Gastroesophageal sphincter (tissue), 4 donors: Measurements from ENCODE around the gene PLEKHN1. TPM values are rescaled to one million over a fixed set of nuclear protein-coding genes. Genes with fewer than 3 reads are reported as not detected.
A peak's percentile ranks its signal among the peaks of the same experiment; 100 is the strongest.
"Not testable (repeated sequence)": the region's sequence is repeated elsewhere in the genome, so short reads cannot be mapped to it uniquely, and the experiment has no call there.

Experiments used
- ATAC-seq: fragments of 150-250 bp; one replicate; pipeline ENCODE4 v1.9.1; 2016; ENCODE audit warnings: mild to moderate bottlenecking, moderate library complexity
- H3K27ac ChIP-seq, 4 donors: fragments of 200-600 bp; sonication (generic) in 3 of 4; 1 replicate in 3 of 4; 2 replicates in 1 of 4; pipeline ENCODE4 v1.5.1; 2016 to 2019
- H3K27me3 ChIP-seq: fragments of 200-600 bp; sonication (generic); one replicate; pipeline ENCODE4 v1.5.1; 2019
- H3K36me3 ChIP-seq, 2 donors: fragments of 200-600 bp; sonication (generic); one replicate each; pipeline ENCODE4 v1.5.1; 2019; ENCODE audit warnings: control low read depth in 1 of 2
- H3K4me1 ChIP-seq, 3 donors: fragments of 200-600 bp; sonication (generic); 1 replicate in 2 of 3; 2 replicates in 1 of 3; pipeline ENCODE4 v1.5.1; 2016 to 2019; ENCODE audit warnings: control low read depth in 2 of 3
- H3K4me3 ChIP-seq, 2 donors: fragments of 200-600 bp; sonication (generic); one replicate each; pipeline ENCODE4 v1.5.1; 2019; ENCODE audit warnings: mild to moderate bottlenecking in 1 of 2, moderate library complexity in 1 of 2
- H3K9me3 ChIP-seq, 3 donors: fragments of 200-600 bp; sonication (generic); one replicate each; pipeline ENCODE4 v1.5.1; 2017 to 2019; ENCODE audit warnings: control low read depth in 2 of 3
- EP300 ChIP-seq: sonication (generic); formaldehyde crosslinking; IDR thresholded peaks from one replicate; pipeline ENCODE4 v1.6.1; 2017; ENCODE audit warnings: antibody characterized with exemption, mild to moderate bottlenecking
- POLR2A ChIP-seq, 2 donors: fragments of 450-650 bp; IDR thresholded peaks; one replicate each; pipeline ENCODE4 v1.6.1; 2017; ENCODE audit warnings: antibody characterized with exemption in 2 of 2, mild to moderate bottlenecking in 2 of 2, moderate library complexity in 1 of 2
- POLR2AphosphoS5 ChIP-seq: sonication (generic); formaldehyde crosslinking; IDR thresholded peaks from one replicate; pipeline ENCODE4 v1.6.1; 2017; ENCODE audit warnings: antibody characterized with exemption
- WGBS, 2 donors: methylation state at CpG; one replicate each; pipeline ENCODE4 v1.1.5; 2018; ENCODE audit warnings: low coverage in 1 of 2; 5-methylcytosine and 5-hydroxymethylcytosine counted together
- total RNA-seq, 4 donors: library from RNA; depleted of rRNA; stranded (reverse); fragments of >200 nt; gene quantifications; one replicate each; pipeline ENCODE4 v1.1.0, GENCODE V29; 2016
- TF ChIP-seq, protein P1 (sequence below), 4 experiments: fragments of 200-600 bp in 2 of 4; fragments of 450-650 bp in 2 of 4; sonication (generic) in 1 of 4; IDR thresholded peaks; one replicate each; pipeline ENCODE4 v1.5.1; 2017 to 2019; ENCODE audit warnings: antibody characterized with exemption in 4 of 4, mild to moderate bottlenecking in 2 of 4, moderate library complexity in 2 of 4

The PLEKHN1 gene
- total RNA-seq, 4 donors from 2014 or later: 0.62 to 2.3 TPM; not detected in 2

DNA sequence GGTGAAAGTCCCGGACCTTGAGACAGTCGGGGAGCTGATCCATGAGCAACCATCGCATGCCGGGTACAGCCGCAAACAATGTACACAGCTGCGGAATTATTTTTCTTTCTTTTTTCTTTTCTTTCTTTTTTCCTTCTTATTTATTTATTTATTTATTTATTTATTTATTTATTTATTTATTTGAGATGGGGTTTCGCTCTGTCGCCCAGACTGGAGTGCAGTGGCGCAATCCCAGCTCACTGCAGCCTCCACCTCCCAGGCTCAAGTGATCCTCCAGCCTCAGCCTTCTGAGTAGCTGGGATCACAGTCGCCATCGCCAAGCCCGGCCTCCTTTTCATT is 18.2 kb downstream of the PLEKHN1 start:
- H3K27me3 ChIP-seq: peaks cover 60% of the 10 kb centered on the region
- H3K4me3 ChIP-seq: peak overlapping the region in 1 of 2 donors; percentile 24
- no peaks in the 10 kb centered on the region for H3K9me3 ChIP-seq
- ATAC-seq: no peak
- peaks cover 0 to 8% (median 3%) of the 10 kb centered on the region in 3 donors for H3K4me1 ChIP-seq
- H3K36me3 ChIP-seq: no peaks in the 10 kb centered on the region
- no peak overlapping the region for H3K27ac ChIP-seq
- 50 to 56% methylated on average over 3 to 9 of the region's 12 CpGs for WGBS, 2 donors
- no peak for TF ChIP-seq POLR2AphosphoS5
- TF ChIP-seq, protein P1, sequence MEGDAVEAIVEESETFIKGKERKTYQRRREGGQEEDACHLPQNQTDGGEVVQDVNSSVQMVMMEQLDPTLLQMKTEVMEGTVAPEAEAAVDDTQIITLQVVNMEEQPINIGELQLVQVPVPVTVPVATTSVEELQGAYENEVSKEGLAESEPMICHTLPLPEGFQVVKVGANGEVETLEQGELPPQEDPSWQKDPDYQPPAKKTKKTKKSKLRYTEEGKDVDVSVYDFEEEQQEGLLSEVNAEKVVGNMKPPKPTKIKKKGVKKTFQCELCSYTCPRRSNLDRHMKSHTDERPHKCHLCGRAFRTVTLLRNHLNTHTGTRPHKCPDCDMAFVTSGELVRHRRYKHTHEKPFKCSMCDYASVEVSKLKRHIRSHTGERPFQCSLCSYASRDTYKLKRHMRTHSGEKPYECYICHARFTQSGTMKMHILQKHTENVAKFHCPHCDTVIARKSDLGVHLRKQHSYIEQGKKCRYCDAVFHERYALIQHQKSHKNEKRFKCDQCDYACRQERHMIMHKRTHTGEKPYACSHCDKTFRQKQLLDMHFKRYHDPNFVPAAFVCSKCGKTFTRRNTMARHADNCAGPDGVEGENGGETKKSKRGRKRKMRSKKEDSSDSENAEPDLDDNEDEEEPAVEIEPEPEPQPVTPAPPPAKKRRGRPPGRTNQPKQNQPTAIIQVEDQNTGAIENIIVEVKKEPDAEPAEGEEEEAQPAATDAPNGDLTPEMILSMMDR (IDR thresholded peaks at IDR 0.05): no peak
- no peak for TF ChIP-seq POLR2A (IDR thresholded peaks at IDR 0.05)
- TF ChIP-seq EP300: no peak

DNA sequence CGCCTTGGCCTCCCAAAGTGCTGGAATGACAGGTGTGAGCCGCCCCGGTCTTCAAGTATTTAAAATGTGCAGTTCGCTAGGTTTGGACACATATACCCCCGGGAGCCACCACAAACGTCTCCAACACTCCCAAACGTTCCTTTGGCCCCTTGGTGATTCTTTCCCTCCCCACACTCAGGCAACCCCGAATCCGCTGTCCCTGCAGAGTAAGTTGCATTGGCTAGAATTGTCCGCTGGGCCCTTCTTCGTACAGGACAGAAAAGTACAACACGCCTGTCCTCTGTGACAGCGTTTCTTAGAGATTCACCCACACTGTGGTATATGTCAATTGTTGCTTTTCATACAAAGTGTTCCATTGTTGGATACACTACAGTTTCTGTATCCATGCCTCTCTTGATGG is 18.8 kb downstream of the PLEKHN1 start:
- H3K4me1 ChIP-seq: peaks cover 0 to 8% (median 3%) of the 10 kb centered on the region in 3 donors
- peaks cover 58% of the 10 kb centered on the region for H3K27me3 ChIP-seq
- no peaks in the 10 kb centered on the region for H3K9me3 ChIP-seq
- H3K36me3 ChIP-seq: no peaks in the 10 kb centered on the region
- WGBS, 2 donors: 65% methylated on average over 12 of the region's 13 CpGs; no CpG with 5 or more reads in 1 of the 2 donors
- H3K27ac ChIP-seq: no peak overlapping the region
- ATAC-seq: no peak
- no peak for TF ChIP-seq POLR2AphosphoS5
- TF ChIP-seq, protein P1 (IDR thresholded peaks at IDR 0.05): no peak
- TF ChIP-seq POLR2A (IDR thresholded peaks at IDR 0.05): no peak
- no peak for TF ChIP-seq EP300
- no peak overlapping the region for H3K4me3 ChIP-seq

DNA sequence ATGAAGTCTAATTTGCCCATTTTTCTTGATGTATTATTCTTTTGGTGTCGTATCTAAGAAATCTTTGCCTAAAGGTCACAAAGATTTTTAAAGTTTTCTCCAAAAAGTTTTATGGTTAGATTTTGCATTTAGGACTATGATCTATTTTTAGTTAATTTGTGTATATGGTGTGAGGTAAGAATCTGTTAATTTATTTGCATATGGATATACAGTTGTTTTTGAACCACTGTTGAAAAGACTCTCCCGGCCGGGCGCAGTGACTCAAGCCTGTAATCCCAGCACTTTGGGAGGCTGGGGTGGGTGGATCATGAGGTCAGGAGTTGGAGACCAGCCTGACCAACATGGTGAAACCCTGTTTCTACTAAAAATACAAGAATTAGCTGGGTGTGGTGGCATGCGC is 21.8 kb downstream of the PLEKHN1 start:
- peaks cover 0 to 17% (median 0%) of the 10 kb centered on the region in 3 donors for H3K9me3 ChIP-seq
- peaks cover 38% of the 10 kb centered on the region for H3K27me3 ChIP-seq
- H3K36me3 ChIP-seq, H3K27ac ChIP-seq, ATAC-seq, H3K4me1 ChIP-seq, H3K4me3 ChIP-seq: not testable (repeated sequence)
- 80 to 95% methylated on average over 4 to 5 of the region's 5 CpGs for WGBS, 2 donors

DNA sequence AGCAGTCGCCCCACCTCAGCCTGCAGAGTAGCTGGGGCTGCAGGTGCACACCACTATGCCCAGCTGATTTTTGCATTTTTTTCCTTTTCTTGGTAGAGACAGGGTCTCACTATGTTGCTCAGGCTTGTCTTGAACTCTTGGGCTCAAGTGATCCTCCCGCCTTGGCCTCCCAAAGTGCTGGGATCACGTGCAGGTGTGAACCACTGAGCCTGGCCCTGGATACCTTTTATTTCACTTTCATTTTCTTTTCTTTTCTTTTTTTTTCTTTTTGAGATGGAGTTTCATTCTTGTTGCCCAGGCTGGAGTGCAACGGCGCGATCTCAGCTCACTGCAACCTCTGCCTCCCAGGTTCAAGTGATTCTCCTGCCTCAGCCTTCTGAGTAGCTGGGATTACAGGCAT is 25.0 kb downstream of the PLEKHN1 start:
- not testable (repeated sequence) for ATAC-seq, H3K4me3 ChIP-seq, H3K27me3 ChIP-seq, H3K4me1 ChIP-seq, H3K27ac ChIP-seq, H3K36me3 ChIP-seq
- peaks cover 0 to 17% (median 0%) of the 10 kb centered on the region in 3 donors for H3K9me3 ChIP-seq
- 79 to 97% methylated on average over 5 of the region's 6 CpGs for WGBS, 2 donors

DNA sequence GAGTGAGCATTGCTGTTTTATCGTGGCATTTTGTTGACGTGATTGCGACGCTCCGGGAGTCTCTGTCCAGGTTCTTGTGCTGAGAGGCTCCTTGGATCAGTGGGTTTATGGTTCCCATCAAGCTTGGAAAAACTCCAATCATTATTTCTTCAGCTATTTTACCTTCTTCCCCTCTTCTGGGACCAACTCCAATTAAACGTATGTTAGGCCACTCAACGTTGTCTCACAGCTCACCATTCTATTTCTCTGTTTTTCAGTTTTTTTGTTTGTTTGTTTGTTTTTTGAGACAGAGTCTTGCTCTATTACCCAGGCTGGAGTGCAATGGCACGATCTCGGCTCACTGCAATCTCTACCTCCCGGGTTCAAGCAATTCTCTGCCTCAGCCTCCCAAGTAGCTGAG is 25.6 kb downstream of the PLEKHN1 start:
- WGBS, 2 donors: 88 to 100% methylated on average over 6 to 10 of the region's 10 CpGs
- Histone ChIP-seq H3K4me1 (no peaks in the 10 kb centered on the region), H3K27me3 (peaks cover 11% of the 10 kb centered on the region), H3K27ac (no peak overlapping the region), H3K36me3 (no peaks in the 10 kb centered on the region), H3K4me3 (no peak overlapping the region), H3K9me3 (peaks cover 0 to 17% (median 0%) of the 10 kb centered on the region in 3 donors)
- TF ChIP-seq, protein P1 (IDR thresholded peaks at IDR 0.05): no peak
- TF ChIP-seq POLR2A (IDR thresholded peaks at IDR 0.05) (no peak), EP300 (no peak), POLR2AphosphoS5 (no peak)
- ATAC-seq: no peak

DNA sequence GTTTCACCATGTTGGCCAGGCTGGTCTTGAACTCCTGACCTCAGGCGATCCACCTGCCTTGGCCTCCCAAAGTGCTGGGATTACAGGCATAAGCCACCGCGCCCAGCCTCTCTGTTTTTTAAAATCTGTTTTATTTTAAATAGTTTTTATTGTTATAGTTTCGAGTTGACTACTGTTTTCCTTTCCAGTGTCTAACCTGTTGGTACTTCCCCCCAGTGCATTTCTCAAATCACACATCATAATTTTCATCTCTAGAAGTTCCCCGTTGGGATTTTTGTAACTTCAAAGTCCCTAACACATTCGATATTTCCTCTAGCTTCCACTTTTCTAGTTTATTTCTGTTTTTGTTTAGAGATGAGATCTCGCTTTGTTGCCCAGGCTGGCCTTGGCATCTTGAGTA is 26.1 kb downstream of the PLEKHN1 start:
- Histone ChIP-seq H3K9me3 (peaks cover 0 to 17% (median 0%) of the 10 kb centered on the region in 3 donors), H3K27ac (no peak overlapping the region), H3K27me3 (peaks cover 14% of the 10 kb centered on the region), H3K4me1 (peaks cover 0 to 2% (median 0%) of the 10 kb centered on the region in 3 donors), H3K36me3 (no peaks in the 10 kb centered on the region), H3K4me3 (no peak overlapping the region)
- 92 to 100% methylated on average over 1 to 7 of the region's 7 CpGs for WGBS, 2 donors
- no peak for ATAC-seq
- TF ChIP-seq, protein P1 (IDR thresholded peaks at IDR 0.05): no peak
- TF ChIP-seq POLR2A (IDR thresholded peaks at IDR 0.05): no peak
- no peak for TF ChIP-seq EP300
- TF ChIP-seq POLR2AphosphoS5: no peak
